Esophagus muscularis mucosa (tissue), 4 donors: ENCODE results near the gene NAA80. TPM values are rescaled to one million over a fixed set of nuclear protein-coding genes. Genes with fewer than 3 reads are reported as not detected.

Source experiments
- DNase-seq: peaks from one replicate; pipeline ENCODE4 v3.0.0-alpha.2; 2017; ENCODE audit errors: extremely low spot score
- H3K27ac ChIP-seq, 4 donors: fragments of 200-600 bp; sonication (generic); replicated peaks in 1 of 4; 1 replicate in 3 of 4; 2 replicates in 1 of 4; pipeline ENCODE4 v1.5.1; 2016 to 2019; ENCODE audit warnings: mild to moderate bottlenecking in 1 of 4
- H3K27me3 ChIP-seq, 4 donors: fragments of 200-600 bp; sonication (generic); one replicate each; pipeline versions ENCODE4 v1.5.1 to v1.6.0; 2016 to 2019
- H3K36me3 ChIP-seq, 4 donors: fragments of 200-600 bp; sonication (generic); one replicate each; pipeline ENCODE4 v1.5.1; 2016 to 2019
- H3K4me1 ChIP-seq, 4 donors: fragments of 200-600 bp; sonication (generic); one replicate each; pipeline ENCODE4 v1.5.1; 2016 to 2019
- H3K4me3 ChIP-seq, 4 donors: fragments of 200-600 bp; sonication (generic); 1 replicate in 2 of 4; 2 replicates in 2 of 4; pipeline ENCODE4 v1.5.1; 2016 to 2019; ENCODE audit warnings: mild to moderate bottlenecking in 4 of 4, moderate library complexity in 1 of 4
- H3K9me3 ChIP-seq, 4 donors: fragments of 200-600 bp; sonication (generic); 1 replicate in 3 of 4; 2 replicates in 1 of 4; pipeline ENCODE4 v1.5.1; 2016 to 2019
- EP300 ChIP-seq: sonication (generic); formaldehyde crosslinking; IDR thresholded peaks from one replicate; pipeline ENCODE4 v1.6.1; 2017; ENCODE audit warnings: antibody characterized with exemption
- POLR2A ChIP-seq: fragments of 450-650 bp; IDR thresholded peaks from one replicate; pipeline ENCODE4 v1.6.1; 2017; ENCODE audit warnings: antibody characterized with exemption, moderate library complexity, mild to moderate bottlenecking, low read depth
- POLR2AphosphoS5 ChIP-seq, 2 donors: sonication (generic); formaldehyde crosslinking; IDR thresholded peaks; one replicate each; pipeline ENCODE4 v1.6.1; 2017; ENCODE audit warnings: antibody characterized with exemption in 2 of 2
- WGBS: methylation state at CpG from one replicate; pipeline ENCODE4 v1.1.5; 2018; 5-methylcytosine and 5-hydroxymethylcytosine counted together
- intact Hi-C: fragments of 100-400 bp; cut with DNase I; formaldehyde crosslinking; loops from one replicate; pipeline ENCODE4 v1.15.1; 2023
- total RNA-seq, 4 donors: library from RNA; depleted of rRNA; stranded (reverse); fragments of >200 nt; gene quantifications; one replicate each; pipeline versions ENCODE4 v1.1.0 to v1.2.1, GENCODE V29; 2016
- TF ChIP-seq, protein P1 (sequence below), 3 experiments: fragments of 200-600 bp in 2 of 3; fragments of 450-650 bp in 1 of 3; sonication (generic) in 2 of 3; IDR thresholded peaks; one replicate each; pipeline ENCODE4 v1.5.1; 2017 to 2019; ENCODE audit warnings: antibody characterized with exemption in 3 of 3, mild to moderate bottlenecking in 2 of 3, moderate library complexity in 1 of 3

Gene NAA80
- total RNA-seq, 4 donors from 2014 or later: 6.8 to 9.5 (median 8.0) TPM

DNA sequence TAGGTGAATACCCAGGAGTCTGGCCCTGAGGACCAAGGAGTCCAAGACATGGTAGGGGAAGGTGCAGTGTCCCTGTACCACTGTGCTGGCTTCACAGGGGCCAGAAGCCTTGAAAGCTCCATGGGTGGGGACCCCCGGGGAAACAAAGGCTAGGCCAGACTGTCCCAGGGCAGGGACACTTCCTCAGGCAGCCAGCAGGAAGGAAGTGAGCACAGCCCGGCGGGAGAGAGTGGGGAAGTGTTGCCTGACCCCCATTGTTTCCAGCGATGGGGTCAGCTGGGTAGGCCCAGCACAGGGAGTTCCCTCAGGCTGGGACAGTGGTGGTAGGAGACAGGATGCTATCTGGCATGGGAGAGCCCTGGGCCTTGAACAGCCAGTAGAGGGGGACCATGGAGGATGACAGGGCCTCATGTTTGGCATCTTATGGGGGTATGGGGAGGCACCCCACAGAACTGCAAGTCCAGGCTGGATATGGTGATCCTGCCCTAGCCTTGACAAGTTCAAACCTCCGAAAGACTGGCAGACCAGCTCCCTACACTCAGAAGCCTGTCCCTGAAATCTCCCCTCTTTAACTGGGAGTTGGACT, 24.5 kb upstream of the NAA80 start:
- Histone ChIP-seq H3K36me3 (peaks cover 10 to 40% (median 34%) of the 10 kb centered on the region in 4 donors), H3K27me3 (no peaks in the 10 kb centered on the region), H3K9me3 (no peaks in the 10 kb centered on the region), H3K27ac (peak overlapping the region; percentile 93 to 95 (median 93)), H3K4me3 (peak overlapping the region in 3 of 4 donors; percentile 12 to 86 (median 83)), H3K4me1 (peaks cover 50 to 87% (median 82%) of the 10 kb centered on the region in 4 donors)
- intact Hi-C loops: no loop called here
- 56% methylated on average over 2 of the region's 5 CpGs for WGBS
- DNase-seq: no peak
- peak; percentile 48 to 65 for TF ChIP-seq POLR2AphosphoS5 (IDR thresholded peaks at IDR 0.05)
- no peak for TF ChIP-seq POLR2A
- peak; percentile 55 for TF ChIP-seq EP300
- TF ChIP-seq, protein P1, sequence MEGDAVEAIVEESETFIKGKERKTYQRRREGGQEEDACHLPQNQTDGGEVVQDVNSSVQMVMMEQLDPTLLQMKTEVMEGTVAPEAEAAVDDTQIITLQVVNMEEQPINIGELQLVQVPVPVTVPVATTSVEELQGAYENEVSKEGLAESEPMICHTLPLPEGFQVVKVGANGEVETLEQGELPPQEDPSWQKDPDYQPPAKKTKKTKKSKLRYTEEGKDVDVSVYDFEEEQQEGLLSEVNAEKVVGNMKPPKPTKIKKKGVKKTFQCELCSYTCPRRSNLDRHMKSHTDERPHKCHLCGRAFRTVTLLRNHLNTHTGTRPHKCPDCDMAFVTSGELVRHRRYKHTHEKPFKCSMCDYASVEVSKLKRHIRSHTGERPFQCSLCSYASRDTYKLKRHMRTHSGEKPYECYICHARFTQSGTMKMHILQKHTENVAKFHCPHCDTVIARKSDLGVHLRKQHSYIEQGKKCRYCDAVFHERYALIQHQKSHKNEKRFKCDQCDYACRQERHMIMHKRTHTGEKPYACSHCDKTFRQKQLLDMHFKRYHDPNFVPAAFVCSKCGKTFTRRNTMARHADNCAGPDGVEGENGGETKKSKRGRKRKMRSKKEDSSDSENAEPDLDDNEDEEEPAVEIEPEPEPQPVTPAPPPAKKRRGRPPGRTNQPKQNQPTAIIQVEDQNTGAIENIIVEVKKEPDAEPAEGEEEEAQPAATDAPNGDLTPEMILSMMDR (IDR thresholded peaks at IDR 0.05): peak in 1 of 3 experiments; percentile 8

DNA sequence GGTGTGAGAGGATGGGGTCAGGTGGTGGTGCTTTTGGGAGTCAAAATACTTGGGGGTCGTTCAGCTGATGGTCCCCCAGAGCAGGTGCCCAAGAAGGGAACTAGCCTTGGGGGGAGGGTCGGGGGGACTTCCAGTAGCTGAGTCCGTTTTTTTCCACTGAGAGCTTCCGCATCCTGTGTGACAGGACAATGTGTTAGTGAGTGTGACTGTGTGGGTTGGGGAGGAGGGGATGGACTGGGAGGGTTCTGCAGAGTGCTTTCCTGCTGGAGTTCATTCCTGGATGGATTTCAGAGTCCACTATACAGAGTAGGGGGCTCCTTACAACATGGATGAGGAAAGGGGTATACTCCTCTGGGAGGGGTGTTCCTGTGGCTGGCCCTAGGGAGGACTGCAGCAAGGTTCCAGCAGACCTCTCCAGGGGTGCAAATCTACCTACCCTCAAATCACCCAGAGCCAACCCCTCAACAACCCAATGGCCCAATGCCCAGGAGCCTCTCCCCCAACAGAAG, 23.9 kb upstream of the NAA80 start:
- Histone ChIP-seq H3K4me1 (peaks cover 50 to 88% (median 82%) of the 10 kb centered on the region in 4 donors), H3K27me3 (no peaks in the 10 kb centered on the region), H3K4me3 (peak overlapping the region; percentile 12 to 86 (median 78)), H3K36me3 (peaks cover 10 to 46% (median 40%) of the 10 kb centered on the region in 4 donors), H3K27ac (peak overlapping the region; percentile 93 to 95 (median 93)), H3K9me3 (no peaks in the 10 kb centered on the region)
- no peak for DNase-seq
- intact Hi-C loops: no loop called here
- TF ChIP-seq POLR2A (no peak), EP300 (no peak), POLR2AphosphoS5 (IDR thresholded peaks at IDR 0.05) (no peak)
- TF ChIP-seq, protein P1 (IDR thresholded peaks at IDR 0.05): no peak
- 46% methylated on average over 4 of the region's 4 CpGs for WGBS

DNA sequence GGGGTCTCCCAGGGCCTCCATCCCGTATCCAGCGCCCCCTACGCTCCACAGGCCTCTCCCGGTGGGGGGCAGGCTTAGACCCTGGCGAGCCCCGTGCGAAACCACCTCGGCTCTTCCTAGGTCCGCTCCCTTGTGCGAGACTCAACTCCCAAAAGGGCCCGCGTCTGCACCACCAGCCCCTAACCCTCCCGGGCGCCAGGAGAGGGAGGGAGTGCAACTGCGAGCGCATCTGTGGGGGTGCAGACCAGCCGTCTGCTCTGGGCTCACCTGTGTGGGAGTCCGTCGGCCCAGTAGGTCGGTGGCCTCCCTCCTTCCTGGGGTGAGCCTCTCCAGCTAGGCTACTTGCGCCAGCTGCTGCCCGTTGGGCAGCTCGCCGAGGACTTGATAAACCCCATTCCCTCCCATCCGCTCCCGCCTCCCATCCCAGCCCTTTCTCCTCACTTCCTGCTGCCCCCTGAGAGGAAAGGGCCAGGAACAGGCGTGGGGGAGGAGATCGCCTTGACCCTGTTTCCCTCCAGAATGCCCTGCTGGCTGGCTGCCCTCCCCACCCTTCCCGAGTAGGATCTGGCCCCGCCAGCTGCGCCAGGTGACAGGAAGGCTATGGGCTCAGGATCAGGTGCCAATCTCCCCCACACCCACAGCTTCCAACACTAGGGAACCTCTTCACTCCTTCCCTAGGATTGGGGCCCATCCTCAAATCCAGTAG, 23.3 kb upstream of the NAA80 start, which contains the start of gene HYAL2:
TSS of gene HYAL2 (minus strand) at position 360 of the 706 bp plus-strand sequence. CDS start 2,256 bp downstream, outside the sequence.
- peak within 1 kb of the TSS; percentile 93 to 95 (median 93) for H3K27ac ChIP-seq
- no peak for DNase-seq
- intact Hi-C loops: no loop called here
- H3K27me3 ChIP-seq: no peaks in the 10 kb centered on the region
- TF ChIP-seq POLR2A (no peak), POLR2AphosphoS5 (IDR thresholded peaks at IDR 0.05) (peak; percentile 62 to 66)
- TF ChIP-seq, protein P1 (IDR thresholded peaks at IDR 0.05): no peak
- H3K4me3 ChIP-seq: peak within 1 kb of the TSS; percentile 72 to 88 (median 84)
- H3K36me3 ChIP-seq: peaks cover 10 to 52% (median 46%) of the 10 kb centered on the region in 4 donors
- H3K9me3 ChIP-seq: no peaks in the 10 kb centered on the region
- 48% methylated on average over 19 of the region's 31 CpGs for WGBS
- H3K4me1 ChIP-seq: peaks cover 55 to 91% (median 85%) of the 10 kb centered on the region in 4 donors

DNA sequence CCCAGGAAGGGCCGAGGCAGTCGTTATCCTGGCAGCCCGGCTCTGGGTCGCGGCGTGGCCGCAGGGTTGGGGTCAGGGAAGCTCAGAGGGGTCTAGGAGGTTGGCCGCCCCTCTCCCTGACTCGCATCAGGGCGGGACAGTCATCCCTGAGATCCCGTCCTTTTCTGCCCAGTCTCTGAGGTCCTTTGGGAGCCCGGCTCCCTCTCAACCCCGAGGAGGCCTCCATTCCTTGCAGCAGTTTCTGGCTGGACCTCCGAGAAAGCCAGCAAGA, 22.8 kb upstream of the NAA80 start:
- intact Hi-C loops: no loop called here
- Histone ChIP-seq H3K27ac (peak overlapping the region; percentile 93 to 95 (median 93)), H3K9me3 (no peaks in the 10 kb centered on the region), H3K27me3 (no peaks in the 10 kb centered on the region), H3K36me3 (peaks cover 10 to 56% (median 51%) of the 10 kb centered on the region in 4 donors), H3K4me3 (peak overlapping the region; percentile 72 to 88 (median 84)), H3K4me1 (peaks cover 55 to 91% (median 84%) of the 10 kb centered on the region in 4 donors)
- 28% methylated on average over 6 of the region's 14 CpGs for WGBS
- DNase-seq: no peak
- TF ChIP-seq, protein P1 (IDR thresholded peaks at IDR 0.05): no peak
- TF ChIP-seq POLR2AphosphoS5 (IDR thresholded peaks at IDR 0.05) (no peak), EP300 (no peak), POLR2A (no peak)
